ENCODE data around the gene ORAI2. TPM values are rescaled to one million over a fixed set of nuclear protein-coding genes. Genes with fewer than 3 reads are reported as not detected.

The ORAI2 gene
- total and polyA plus RNA-seq, 2 of the 13 experiments (the other 11 are each of a cell fraction or from before 2014, with no cell fraction given), result 3.0 to 6.0 TPM

DNA sequence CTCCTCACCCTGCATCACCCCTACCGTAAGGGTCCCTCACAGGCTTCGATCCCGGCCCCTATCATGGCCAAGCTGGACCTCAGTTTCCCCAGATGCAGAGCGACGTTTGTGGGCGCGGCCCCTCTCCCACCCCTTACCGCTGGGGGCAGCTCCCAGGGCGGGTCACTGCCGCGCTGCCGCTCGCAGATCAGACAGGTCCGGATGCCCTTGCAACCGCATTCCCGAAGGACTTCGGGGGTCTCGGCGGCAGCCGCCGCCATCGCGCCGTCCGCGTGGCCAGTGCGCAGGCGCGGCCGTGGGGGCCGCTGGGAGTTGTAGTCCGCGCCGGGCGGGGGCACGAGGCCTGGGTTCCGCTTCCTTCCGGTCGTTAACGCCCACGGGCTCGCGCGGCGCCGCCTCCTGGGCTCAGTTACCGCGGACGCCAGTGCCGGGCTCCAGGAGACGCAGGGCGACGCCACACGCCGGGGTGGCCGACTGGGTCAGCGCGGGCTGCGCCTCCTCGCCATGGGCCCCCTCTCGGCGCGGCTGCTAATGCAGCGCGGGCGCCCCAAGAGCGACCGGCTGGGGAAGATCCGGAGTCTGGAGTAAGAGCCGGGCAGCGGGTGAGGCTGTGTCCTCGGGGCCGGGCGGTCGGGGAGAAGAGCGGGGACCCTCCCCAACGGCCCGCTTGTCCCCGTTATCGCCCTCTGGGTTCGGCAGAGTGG is 31.4 kb downstream of the ORAI2 start, which contains the start of the genes ALKBH4 and LRWD1 (continued):
- TF ChIP-seq, protein P1, sequence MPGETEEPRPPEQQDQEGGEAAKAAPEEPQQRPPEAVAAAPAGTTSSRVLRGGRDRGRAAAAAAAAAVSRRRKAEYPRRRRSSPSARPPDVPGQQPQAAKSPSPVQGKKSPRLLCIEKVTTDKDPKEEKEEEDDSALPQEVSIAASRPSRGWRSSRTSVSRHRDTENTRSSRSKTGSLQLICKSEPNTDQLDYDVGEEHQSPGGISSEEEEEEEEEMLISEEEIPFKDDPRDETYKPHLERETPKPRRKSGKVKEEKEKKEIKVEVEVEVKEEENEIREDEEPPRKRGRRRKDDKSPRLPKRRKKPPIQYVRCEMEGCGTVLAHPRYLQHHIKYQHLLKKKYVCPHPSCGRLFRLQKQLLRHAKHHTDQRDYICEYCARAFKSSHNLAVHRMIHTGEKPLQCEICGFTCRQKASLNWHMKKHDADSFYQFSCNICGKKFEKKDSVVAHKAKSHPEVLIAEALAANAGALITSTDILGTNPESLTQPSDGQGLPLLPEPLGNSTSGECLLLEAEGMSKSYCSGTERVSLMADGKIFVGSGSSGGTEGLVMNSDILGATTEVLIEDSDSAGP (CRISPR knock-in tag; IDR thresholded peaks at IDR 0.05; ENCODE audit: borderline replicate concordance), result peak; percentile 46; the same call in 1 of the 2 replicates
- TF ChIP-seq ZNF296 (CRISPR knock-in tag; conservative IDR thresholded peaks at IDR 0.05) (no peak), ZNF83 (CRISPR knock-in tag; IDR thresholded peaks at IDR 0.05; ENCODE audit: borderline replicate concordance) (no peak), ZNF253 (CRISPR knock-in tag; IDR thresholded peaks at IDR 0.05; ENCODE audit: borderline replicate concordance) (no peak), PAX8 (CRISPR knock-in tag; IDR thresholded peaks at IDR 0.05; ENCODE audit: borderline replicate concordance) (no peak), ZNF552 (CRISPR knock-in tag; IDR thresholded peaks at IDR 0.05; ENCODE audit: borderline replicate concordance) (0 out of 2 replicates have a peak, but pooled peaks have one; percentile 68), RAD51 (IDR thresholded peaks at IDR 0.05; ENCODE audit: borderline replicate concordance) (no peak), AKAP8 (CRISPR knock-in tag; IDR thresholded peaks at IDR 0.05) (peak; percentile 82; the same call in 1 of the 2 replicates), ZNF432 (CRISPR knock-in tag; IDR thresholded peaks at IDR 0.05; ENCODE audit: borderline replicate concordance) (no peak), NFE2 (CRISPR knock-in tag; IDR thresholded peaks at IDR 0.05) (no peak), ZNF737 (CRISPR knock-in tag; IDR thresholded peaks at IDR 0.05; ENCODE audit: borderline replicate concordance) (no peak), SMARCE1 (IDR thresholded peaks at IDR 0.05; ENCODE audit: borderline replicate concordance) (no peak)
- TF ChIP-seq, protein P2, sequence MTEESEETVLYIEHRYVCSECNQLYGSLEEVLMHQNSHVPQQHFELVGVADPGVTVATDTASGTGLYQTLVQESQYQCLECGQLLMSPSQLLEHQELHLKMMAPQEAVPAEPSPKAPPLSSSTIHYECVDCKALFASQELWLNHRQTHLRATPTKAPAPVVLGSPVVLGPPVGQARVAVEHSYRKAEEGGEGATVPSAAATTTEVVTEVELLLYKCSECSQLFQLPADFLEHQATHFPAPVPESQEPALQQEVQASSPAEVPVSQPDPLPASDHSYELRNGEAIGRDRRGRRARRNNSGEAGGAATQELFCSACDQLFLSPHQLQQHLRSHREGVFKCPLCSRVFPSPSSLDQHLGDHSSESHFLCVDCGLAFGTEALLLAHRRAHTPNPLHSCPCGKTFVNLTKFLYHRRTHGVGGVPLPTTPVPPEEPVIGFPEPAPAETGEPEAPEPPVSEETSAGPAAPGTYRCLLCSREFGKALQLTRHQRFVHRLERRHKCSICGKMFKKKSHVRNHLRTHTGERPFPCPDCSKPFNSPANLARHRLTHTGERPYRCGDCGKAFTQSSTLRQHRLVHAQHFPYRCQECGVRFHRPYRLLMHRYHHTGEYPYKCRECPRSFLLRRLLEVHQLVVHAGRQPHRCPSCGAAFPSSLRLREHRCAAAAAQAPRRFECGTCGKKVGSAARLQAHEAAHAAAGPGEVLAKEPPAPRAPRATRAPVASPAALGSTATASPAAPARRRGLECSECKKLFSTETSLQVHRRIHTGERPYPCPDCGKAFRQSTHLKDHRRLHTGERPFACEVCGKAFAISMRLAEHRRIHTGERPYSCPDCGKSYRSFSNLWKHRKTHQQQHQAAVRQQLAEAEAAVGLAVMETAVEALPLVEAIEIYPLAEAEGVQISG (CRISPR knock-in tag; IDR thresholded peaks at IDR 0.05), result peak; percentile 96
- TF ChIP-seq, protein P3, sequence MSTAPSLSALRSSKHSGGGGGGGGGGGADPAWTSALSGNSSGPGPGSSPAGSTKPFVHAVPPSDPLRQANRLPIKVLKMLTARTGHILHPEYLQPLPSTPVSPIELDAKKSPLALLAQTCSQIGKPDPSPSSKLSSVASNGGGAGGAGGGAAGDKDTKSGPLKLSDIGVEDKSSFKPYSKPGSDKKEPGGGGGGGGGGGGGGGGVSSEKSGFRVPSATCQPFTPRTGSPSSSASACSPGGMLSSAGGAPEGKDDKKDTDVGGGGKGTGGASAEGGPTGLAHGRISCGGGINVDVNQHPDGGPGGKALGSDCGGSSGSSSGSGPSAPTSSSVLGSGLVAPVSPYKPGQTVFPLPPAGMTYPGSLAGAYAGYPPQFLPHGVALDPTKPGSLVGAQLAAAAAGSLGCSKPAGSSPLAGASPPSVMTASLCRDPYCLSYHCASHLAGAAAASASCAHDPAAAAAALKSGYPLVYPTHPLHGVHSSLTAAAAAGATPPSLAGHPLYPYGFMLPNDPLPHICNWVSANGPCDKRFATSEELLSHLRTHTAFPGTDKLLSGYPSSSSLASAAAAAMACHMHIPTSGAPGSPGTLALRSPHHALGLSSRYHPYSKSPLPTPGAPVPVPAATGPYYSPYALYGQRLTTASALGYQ (CRISPR knock-in tag; IDR thresholded peaks at IDR 0.05), result no peak
- TF ChIP-seq, protein P4, sequence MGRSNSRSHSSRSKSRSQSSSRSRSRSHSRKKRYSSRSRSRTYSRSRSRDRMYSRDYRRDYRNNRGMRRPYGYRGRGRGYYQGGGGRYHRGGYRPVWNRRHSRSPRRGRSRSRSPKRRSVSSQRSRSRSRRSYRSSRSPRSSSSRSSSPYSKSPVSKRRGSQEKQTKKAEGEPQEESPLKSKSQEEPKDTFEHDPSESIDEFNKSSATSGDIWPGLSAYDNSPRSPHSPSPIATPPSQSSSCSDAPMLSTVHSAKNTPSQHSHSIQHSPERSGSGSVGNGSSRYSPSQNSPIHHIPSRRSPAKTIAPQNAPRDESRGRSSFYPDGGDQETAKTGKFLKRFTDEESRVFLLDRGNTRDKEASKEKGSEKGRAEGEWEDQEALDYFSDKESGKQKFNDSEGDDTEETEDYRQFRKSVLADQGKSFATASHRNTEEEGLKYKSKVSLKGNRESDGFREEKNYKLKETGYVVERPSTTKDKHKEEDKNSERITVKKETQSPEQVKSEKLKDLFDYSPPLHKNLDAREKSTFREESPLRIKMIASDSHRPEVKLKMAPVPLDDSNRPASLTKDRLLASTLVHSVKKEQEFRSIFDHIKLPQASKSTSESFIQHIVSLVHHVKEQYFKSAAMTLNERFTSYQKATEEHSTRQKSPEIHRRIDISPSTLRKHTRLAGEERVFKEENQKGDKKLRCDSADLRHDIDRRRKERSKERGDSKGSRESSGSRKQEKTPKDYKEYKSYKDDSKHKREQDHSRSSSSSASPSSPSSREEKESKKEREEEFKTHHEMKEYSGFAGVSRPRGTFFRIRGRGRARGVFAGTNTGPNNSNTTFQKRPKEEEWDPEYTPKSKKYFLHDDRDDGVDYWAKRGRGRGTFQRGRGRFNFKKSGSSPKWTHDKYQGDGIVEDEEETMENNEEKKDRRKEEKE (IDR thresholded peaks at IDR 0.05), result no peak
- TF ChIP-seq, protein P5, sequence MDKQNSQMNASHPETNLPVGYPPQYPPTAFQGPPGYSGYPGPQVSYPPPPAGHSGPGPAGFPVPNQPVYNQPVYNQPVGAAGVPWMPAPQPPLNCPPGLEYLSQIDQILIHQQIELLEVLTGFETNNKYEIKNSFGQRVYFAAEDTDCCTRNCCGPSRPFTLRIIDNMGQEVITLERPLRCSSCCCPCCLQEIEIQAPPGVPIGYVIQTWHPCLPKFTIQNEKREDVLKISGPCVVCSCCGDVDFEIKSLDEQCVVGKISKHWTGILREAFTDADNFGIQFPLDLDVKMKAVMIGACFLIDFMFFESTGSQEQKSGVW (CRISPR knock-in tag; IDR thresholded peaks at IDR 0.05; ENCODE audit: borderline replicate concordance), result no peak
- TF ChIP-seq, protein P6, sequence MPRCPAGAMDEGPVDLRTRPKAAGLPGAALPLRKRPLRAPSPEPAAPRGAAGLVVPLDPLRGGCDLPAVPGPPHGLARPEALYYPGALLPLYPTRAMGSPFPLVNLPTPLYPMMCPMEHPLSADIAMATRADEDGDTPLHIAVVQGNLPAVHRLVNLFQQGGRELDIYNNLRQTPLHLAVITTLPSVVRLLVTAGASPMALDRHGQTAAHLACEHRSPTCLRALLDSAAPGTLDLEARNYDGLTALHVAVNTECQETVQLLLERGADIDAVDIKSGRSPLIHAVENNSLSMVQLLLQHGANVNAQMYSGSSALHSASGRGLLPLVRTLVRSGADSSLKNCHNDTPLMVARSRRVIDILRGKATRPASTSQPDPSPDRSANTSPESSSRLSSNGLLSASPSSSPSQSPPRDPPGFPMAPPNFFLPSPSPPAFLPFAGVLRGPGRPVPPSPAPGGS (CRISPR knock-in tag; IDR thresholded peaks at IDR 0.05), result no peak

Data from HepG2 (cell line).